GM23338 (cell line): Measurements from ENCODE around the gene ENTPD6. TPM values are rescaled to one million over a fixed set of nuclear protein-coding genes. Genes with fewer than 3 reads are reported as not detected.

Experiments
- ATAC-seq: fragments of 200-7000 bp; cut with Tn5 transposase; 3 replicates; pipeline ENCODE4 v1.9.1; 2020
- DNase-seq: peaks from one replicate; pipeline ENCODE4 v3.0.0-alpha.2; 2015; ENCODE audit warnings: low spot score
- H2AFZ ChIP-seq: fragments of 200-600 bp; sonication (generic); 2 replicates; pipeline ENCODE4 v1.8.0; 2016; ENCODE audit warnings: antibody characterized with exemption, mild to moderate bottlenecking, moderate library complexity
- H3F3A ChIP-seq: fragments of 200-600 bp; sonication (generic); replicated peaks from 2 replicates; pipeline ENCODE4 v1.8.0; 2017; ENCODE audit warnings: antibody characterized with exemption, mixed run types, low read depth
- H3K27ac ChIP-seq: fragments of 200-600 bp; sonication (generic); 2 replicates; pipeline ENCODE4 v1.6.1; 2016; ENCODE audit warnings: low read depth
- H3K27me3 ChIP-seq: fragments of 200-600 bp; sonication (generic); 2 replicates; pipeline ENCODE4 v1.8.0; 2016; ENCODE audit warnings: mild to moderate bottlenecking, mixed run types, moderate library complexity; ENCODE audit not compliant: insufficient read depth
- H3K36me3 ChIP-seq: fragments of 200-600 bp; sonication (generic); 2 replicates; pipeline ENCODE4 v1.8.0; 2016; ENCODE audit warnings: mild to moderate bottlenecking; ENCODE audit not compliant: insufficient read depth
- H3K4me1 ChIP-seq: fragments of 200-600 bp; sonication (generic); 2 replicates; pipeline ENCODE4 v1.8.0; 2016; ENCODE audit warnings: mild to moderate bottlenecking, moderate library complexity; ENCODE audit not compliant: insufficient read depth
- H3K4me2 ChIP-seq: fragments of 200-600 bp; sonication (generic); 2 replicates; pipeline ENCODE4 v1.7.1; 2017; ENCODE audit warnings: mixed run types
- H3K4me3 ChIP-seq: fragments of 200-600 bp; sonication (generic); 2 replicates; pipeline ENCODE4 v1.6.1; 2016; ENCODE audit warnings: mixed run types
- H3K79me2 ChIP-seq: fragments of 200-600 bp; sonication (generic); replicated peaks from 2 replicates; pipeline ENCODE4 v1.8.0; 2017; ENCODE audit warnings: mild to moderate bottlenecking; ENCODE audit not compliant: insufficient read depth
- H3K9me2 ChIP-seq: fragments of 200-600 bp; sonication (generic); 2 replicates; pipeline ENCODE4 v1.8.0; 2017; ENCODE audit not compliant: insufficient read depth
- H4K20me1 ChIP-seq: fragments of 200-600 bp; sonication (generic); replicated peaks from 2 replicates; pipeline ENCODE4 v1.8.0; 2017; ENCODE audit warnings: mild to moderate bottlenecking; ENCODE audit not compliant: insufficient read depth
- H3K27ac Mint-ChIP-seq: 2 replicates; pipeline ENCODE4 v1.8.0; 2020; ENCODE audit warnings: inconsistent platforms, mild to moderate bottlenecking, moderate library complexity, mixed read lengths
- H3K27me3 Mint-ChIP-seq: 3 replicates; pipeline ENCODE4 v1.8.0; 2022; ENCODE audit warnings: low read depth, mild to moderate bottlenecking, moderate library complexity, mixed read lengths, inconsistent platforms; ENCODE audit not compliant: insufficient read depth, poor library complexity
- H3K36me3 Mint-ChIP-seq: 3 replicates; pipeline ENCODE4 v1.8.0; 2021; ENCODE audit warnings: low read depth, mild to moderate bottlenecking, inconsistent platforms, moderate library complexity, mixed read lengths
- H3K4me1 Mint-ChIP-seq: 3 replicates; pipeline ENCODE4 v1.8.0; 2020; ENCODE audit warnings: mild to moderate bottlenecking, inconsistent platforms, mixed read lengths
- H3K4me3 Mint-ChIP-seq: 3 replicates; pipeline ENCODE4 v1.8.0; 2021; ENCODE audit warnings: moderate library complexity, mild to moderate bottlenecking, inconsistent platforms, mixed read lengths
- H3K9me3 Mint-ChIP-seq: 3 replicates; pipeline ENCODE4 v1.8.0; 2020; ENCODE audit warnings: moderate library complexity, mild to moderate bottlenecking, inconsistent platforms, mixed read lengths
- CREB1 ChIP-seq: fragments of 250-450 bp; sonication (Bioruptor Pico); IDR thresholded peaks from 2 replicates; pipeline ENCODE4 v1.5.0; 2020; ENCODE audit warnings: low read depth, mild to moderate bottlenecking, moderate library complexity
- CTCF ChIP-seq, 2 experiments: fragments of 200-600 bp in 1 of 2; sonication (generic) in 1 of 2; conservative IDR thresholded peaks; 2 replicates each; pipeline versions ENCODE4 v1.5.1 to v1.6.1; 2016 to 2017; ENCODE audit warnings: antibody characterized with exemption in 2 of 2, low read depth in 2 of 2, mild to moderate bottlenecking in 2 of 2, moderate library complexity in 1 of 2
- ETS1 ChIP-seq: IDR thresholded peaks from 2 replicates; pipeline ENCODE4 v1.6.1; 2016; ENCODE audit warnings: antibody characterized with exemption
- EZH2 ChIP-seq: fragments of 200-600 bp; sonication (generic); IDR thresholded peaks from one replicate; pipeline ENCODE4 v1.8.0; 2017; ENCODE audit warnings: antibody characterized with exemption, mild to moderate bottlenecking, low read depth; ENCODE audit not compliant: unreplicated experiment
- EZH2phosphoT487 ChIP-seq: fragments of 200-600 bp; sonication (generic); IDR thresholded peaks from one replicate; pipeline ENCODE4 v1.8.1; 2018; ENCODE audit warnings: antibody characterized with exemption; ENCODE audit not compliant: unreplicated experiment
- JUNB ChIP-seq: IDR thresholded peaks from one replicate; pipeline ENCODE4 v1.6.1; 2016; ENCODE audit warnings: antibody characterized with exemption; ENCODE audit not compliant: unreplicated experiment
- NANOG ChIP-seq: IDR thresholded peaks from 2 replicates; pipeline ENCODE4 v1.6.1; 2016; ENCODE audit warnings: antibody characterized with exemption, borderline replicate concordance
- POLR2AphosphoS5 ChIP-seq: IDR thresholded peaks from 2 replicates; pipeline ENCODE4 v1.6.1; 2016; ENCODE audit warnings: antibody characterized with exemption, low read depth
- REST ChIP-seq: IDR thresholded peaks from one replicate; pipeline ENCODE4 v1.6.1; 2018; ENCODE audit warnings: antibody characterized with exemption; ENCODE audit not compliant: unreplicated experiment
- STAT1 ChIP-seq: IDR thresholded peaks from one replicate; pipeline ENCODE4 v1.6.1; 2016; ENCODE audit warnings: antibody characterized with exemption; ENCODE audit not compliant: unreplicated experiment
- ZNF114 ChIP-seq: fragments of 250-450 bp; sonication (Bioruptor Pico); IDR thresholded peaks from 2 replicates; pipeline ENCODE4 v1.5.0; 2020; ENCODE audit warnings: mild to moderate bottlenecking, moderate library complexity
- ZNF331 ChIP-seq: fragments of 250-450 bp; sonication (Bioruptor Pico); IDR thresholded peaks from 2 replicates; pipeline ENCODE4 v1.5.0; 2020; ENCODE audit warnings: low read depth, mild to moderate bottlenecking, moderate library complexity
- polyA plus RNA-seq: library from polyadenylated mRNA; unstranded; fragments of >200 nt; fragmentation: Nextera tagmentation; extraction: Ambion mirVana; gene quantifications from 2 replicates; pipeline ENCODE4 v1.2.1, GENCODE V29; 2016
- total RNA-seq: library from RNA; depleted of rRNA; stranded (reverse); fragments of >200 nt; shearing (Covaris generic); gene quantifications from 2 replicates; pipeline ENCODE4 v1.2.3, GENCODE V29; 2014

The ENTPD6 gene
- total and polyA plus RNA-seq, 2 experiments from 2014 or later: 19.3 to 45.9 TPM

- no peaks in the 10 kb centered on the region for H3K27me3 ChIP-seq
- H3K4me1 ChIP-seq: no peaks in the 10 kb centered on the region
- no peaks in the 10 kb centered on the region for H3F3A ChIP-seq
- H3K27me3 Mint-ChIP-seq: peaks cover 7% of the 10 kb centered on the region
- H3K27ac ChIP-seq: no peak overlapping the region
- H3K4me1 Mint-ChIP-seq: peaks cover 7% of the 10 kb centered on the region
- no peak overlapping the region for H3K4me2 ChIP-seq
- H3K36me3 Mint-ChIP-seq: peaks cover 6% of the 10 kb centered on the region; the same call in 2 of the 3 replicates
- H3K4me3 ChIP-seq: no peak overlapping the region
- no peak for DNase-seq
- TF ChIP-seq ETS1 (no peak), ZNF114 (no peak), STAT1 (no peak), NANOG (no peak), JUNB (no peak), ZNF331 (CRISPR knock-in tag) (no peak), CREB1 (CRISPR knock-in tag) (no peak), REST (no peak), EZH2 (no peak), POLR2AphosphoS5 (no peak), EZH2phosphoT487 (no peak)
- H3K27ac Mint-ChIP-seq: no peak overlapping the region
- H3K9me2 ChIP-seq: no peaks in the 10 kb centered on the region
- no peaks in the 10 kb centered on the region for H3K36me3 ChIP-seq
- H3K9me3 Mint-ChIP-seq: no peaks in the 10 kb centered on the region
- H2AFZ ChIP-seq: no peak overlapping the region
- ATAC-seq: no peak
- no peak overlapping the region for H3K4me3 Mint-ChIP-seq
- no peaks in the 10 kb centered on the region for H4K20me1 ChIP-seq
- H3K79me2 ChIP-seq: no peaks in the 10 kb centered on the region
Measured at GRCh38 chr20:25218492-25218891, 23.0 kb downstream of the ENTPD6 start.

GRCh38 chr20:25219365-25219764 lies 23.9 kb downstream of the ENTPD6 start:
- ATAC-seq: no peak
- H3K79me2 ChIP-seq: no peaks in the 10 kb centered on the region
- no peaks in the 10 kb centered on the region for H4K20me1 ChIP-seq
- H3K36me3 ChIP-seq: no peaks in the 10 kb centered on the region
- DNase-seq: no peak
- H3K4me2 ChIP-seq: no peak overlapping the region
- H3K4me1 ChIP-seq: no peaks in the 10 kb centered on the region
- no peak overlapping the region for H3K4me3 ChIP-seq
- Mint-ChIP-seq H3K4me1 (peaks cover 7% of the 10 kb centered on the region), H3K36me3 (peaks cover 6% of the 10 kb centered on the region; the same call in 2 of the 3 replicates), H3K4me3 (no peak overlapping the region), H3K27ac (no peak overlapping the region), H3K9me3 (no peaks in the 10 kb centered on the region), H3K27me3 (peaks cover 7% of the 10 kb centered on the region)
- no peaks in the 10 kb centered on the region for H3K9me2 ChIP-seq
- no peak overlapping the region for H3K27ac ChIP-seq
- H3K27me3 ChIP-seq: no peaks in the 10 kb centered on the region
- H2AFZ ChIP-seq: no peak overlapping the region
- H3F3A ChIP-seq: no peaks in the 10 kb centered on the region
- TF ChIP-seq REST (no peak), EZH2 (no peak), ZNF331 (CRISPR knock-in tag) (no peak), NANOG (no peak), CREB1 (CRISPR knock-in tag) (no peak), EZH2phosphoT487 (no peak), ETS1 (no peak), STAT1 (no peak), ZNF114 (no peak), POLR2AphosphoS5 (no peak), CTCF (conservative IDR thresholded peaks at IDR 0.05; ENCODE audit: low read depth in 2 of 2) (no peak), JUNB (no peak)
